GM21360 (cell line): ENCODE measurements around the gene FER1L5.

Experiments used
- ATAC-seq: cut with Tn5 transposase; IDR thresholded peaks from one replicate; pipeline ENCODE4 v1.9.1; 2021; ENCODE audit warnings: mild to moderate bottlenecking, moderate library complexity; ENCODE audit not compliant: unreplicated experiment

FER1L5 gene

GRCh38 chr2:96679848-96680247, 37.3 kb downstream of the FER1L5 start:
- ATAC-seq = no peak

- ATAC-seq = no peak
Measured at GRCh38 chr2:96680561-96681141, 38.1 kb downstream of the FER1L5 start.

GRCh38 chr2:96681540-96681939, 39.0 kb downstream of the FER1L5 start:
- ATAC-seq = no peak

- ATAC-seq = no peak
Measured at GRCh38 chr2:96683307-96683706, 40.7 kb downstream of the FER1L5 start.

GRCh38 chr2:96683972-96684820, 41.6 kb downstream of the FER1L5 start:
- ATAC-seq = no peak

- ATAC-seq = no peak
Measured at GRCh38 chr2:96684883-96685576, 42.5 kb downstream of the FER1L5 start.

GRCh38 chr2:96685577-96686459, 43.3 kb downstream of the FER1L5 start:
- ATAC-seq = no peak

- ATAC-seq = no peak
Measured at GRCh38 chr2:96687266-96687665, 44.7 kb downstream of the FER1L5 start.

- ATAC-seq = no peak
Measured at GRCh38 chr2:96687711-96688640, 45.4 kb downstream of the FER1L5 start.

- no peak for ATAC-seq
Measured at GRCh38 chr2:96688649-96689430, 46.3 kb downstream of the FER1L5 start.

- ATAC-seq = no peak
Measured at GRCh38 chr2:96689431-96689991, 46.9 kb downstream of the FER1L5 start.

GRCh38 chr2:96690306-96691021, 47.9 kb downstream of the FER1L5 start:
- no peak for ATAC-seq

- ATAC-seq = no peak
Measured at GRCh38 chr2:96691022-96691612, 48.6 kb downstream of the FER1L5 start.

- ATAC-seq = no peak
Measured at GRCh38 chr2:96692094-96692971, 49.8 kb downstream of the FER1L5 start.

GRCh38 chr2:96693286-96694200, 51.0 kb downstream of the FER1L5 start:
- ATAC-seq = no peak

GRCh38 chr2:96694279-96694678, 51.7 kb downstream of the FER1L5 start:
- ATAC-seq = no peak
